Cardiac muscle cell (in vitro differentiated cells and primary cell): ENCODE data around the gene TEX26. TPM values are rescaled to one million over a fixed set of nuclear protein-coding genes. Genes with fewer than 3 reads are reported as not detected.

ENCODE experiments used
- DNase-seq, 2 donors: peaks; one replicate each; pipeline versions ENCODE4 v3.0.0 to v3.0.0-alpha.2; 2010 to 2017; ENCODE audit warnings: low read depth in 1 of 2, low spot score in 1 of 2
- H3K27ac ChIP-seq: fragments of 200-600 bp; sonication (generic); 2 replicates; pipeline ENCODE4 v1.5.1; 2016
- H3K27me3 ChIP-seq: fragments of 200-600 bp; sonication (generic); 2 replicates; pipeline ENCODE4 v1.6.0; 2016; ENCODE audit warnings: control low read depth
- H3K36me3 ChIP-seq: fragments of 200-600 bp; sonication (generic); 2 replicates; pipeline ENCODE4 v1.5.1; 2016; ENCODE audit warnings: control low read depth
- H3K4me1 ChIP-seq: fragments of 200-600 bp; sonication (generic); 2 replicates; pipeline ENCODE4 v1.8.1; 2017; ENCODE audit warnings: low read depth, mild to moderate bottlenecking, mixed run types
- H3K4me3 ChIP-seq: fragments of 200-600 bp; sonication (generic); 2 replicates; pipeline ENCODE4 v1.5.1; 2016; ENCODE audit warnings: mild to moderate bottlenecking
- H3K9me3 ChIP-seq: fragments of 200-600 bp; sonication (generic); 2 replicates; pipeline ENCODE4 v1.5.1; 2017; ENCODE audit warnings: low read depth, mild to moderate bottlenecking, control low read depth
- polyA plus RNA-seq: library from polyadenylated mRNA; unstranded; fragments of >200 nt; fragmentation: Nextera tagmentation; extraction: Ambion mirVana; gene quantifications from 2 replicates; pipeline ENCODE4 v1.2.1, GENCODE V29; 2016
- total RNA-seq: library from RNA; depleted of rRNA; stranded (reverse); fragments of >200 nt; gene quantifications from 2 replicates; pipeline ENCODE4 v1.2.3, GENCODE V29; 2016
- TF ChIP-seq, protein P1 (sequence below): IDR thresholded peaks from 2 replicates; pipeline ENCODE4 v1.5.1; 2012; ENCODE audit warnings: low read depth, mild to moderate bottlenecking, low read length

The TEX26 gene
- total and polyA plus RNA-seq, 2 experiments from 2014 or later: not detected

DNA sequence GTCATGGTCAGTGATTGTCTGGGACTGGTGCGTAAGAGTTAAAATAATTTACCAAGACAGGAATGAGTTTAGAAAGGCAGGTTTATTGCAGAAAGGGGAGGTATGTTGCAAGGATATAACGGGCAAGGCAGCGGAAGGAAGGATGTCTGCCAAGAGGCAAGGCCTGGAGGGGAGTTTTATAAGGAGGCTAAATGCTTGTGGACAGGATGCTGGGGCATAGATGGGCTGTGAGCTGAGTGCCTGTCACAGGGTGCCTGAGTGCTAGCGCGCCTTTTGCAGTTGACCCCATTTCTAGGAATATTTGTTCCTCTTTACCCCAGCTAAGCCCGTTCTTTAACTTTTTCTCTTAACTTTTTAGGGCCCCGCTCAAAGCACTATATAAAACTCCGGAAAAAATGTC lies 58.7 kb downstream of the TEX26 start:
- Histone ChIP-seq H3K36me3 (no peaks in the 10 kb centered on the region), H3K4me3 (no peak overlapping the region), H3K4me1 (no peaks in the 10 kb centered on the region), H3K27ac (no peak overlapping the region), H3K27me3 (peaks cover 5% of the 10 kb centered on the region), H3K9me3 (no peaks in the 10 kb centered on the region)
- DNase-seq: no peak
- TF ChIP-seq, protein P1, sequence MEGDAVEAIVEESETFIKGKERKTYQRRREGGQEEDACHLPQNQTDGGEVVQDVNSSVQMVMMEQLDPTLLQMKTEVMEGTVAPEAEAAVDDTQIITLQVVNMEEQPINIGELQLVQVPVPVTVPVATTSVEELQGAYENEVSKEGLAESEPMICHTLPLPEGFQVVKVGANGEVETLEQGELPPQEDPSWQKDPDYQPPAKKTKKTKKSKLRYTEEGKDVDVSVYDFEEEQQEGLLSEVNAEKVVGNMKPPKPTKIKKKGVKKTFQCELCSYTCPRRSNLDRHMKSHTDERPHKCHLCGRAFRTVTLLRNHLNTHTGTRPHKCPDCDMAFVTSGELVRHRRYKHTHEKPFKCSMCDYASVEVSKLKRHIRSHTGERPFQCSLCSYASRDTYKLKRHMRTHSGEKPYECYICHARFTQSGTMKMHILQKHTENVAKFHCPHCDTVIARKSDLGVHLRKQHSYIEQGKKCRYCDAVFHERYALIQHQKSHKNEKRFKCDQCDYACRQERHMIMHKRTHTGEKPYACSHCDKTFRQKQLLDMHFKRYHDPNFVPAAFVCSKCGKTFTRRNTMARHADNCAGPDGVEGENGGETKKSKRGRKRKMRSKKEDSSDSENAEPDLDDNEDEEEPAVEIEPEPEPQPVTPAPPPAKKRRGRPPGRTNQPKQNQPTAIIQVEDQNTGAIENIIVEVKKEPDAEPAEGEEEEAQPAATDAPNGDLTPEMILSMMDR: no peak

DNA sequence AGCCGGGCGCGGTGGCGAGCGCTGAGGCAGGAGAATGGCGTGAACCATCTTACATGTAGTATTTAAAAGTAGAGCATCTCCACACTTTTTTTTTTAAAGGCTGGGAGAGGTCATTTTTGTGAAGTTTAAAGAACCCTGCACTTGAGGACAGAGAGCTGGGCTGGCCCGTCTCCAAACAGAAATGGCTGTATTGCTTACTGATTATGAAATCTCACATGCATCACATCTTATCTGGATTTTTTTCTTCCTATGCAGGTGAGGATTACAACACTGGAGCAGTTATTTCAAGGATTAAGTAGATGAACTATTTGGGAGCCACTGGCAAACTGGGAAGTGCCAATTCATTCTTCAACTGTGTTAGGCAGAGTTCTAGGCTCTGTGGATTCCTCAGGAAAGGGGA lies 59.5 kb downstream of the TEX26 start:
- DNase-seq: no peak
- no peak overlapping the region for H3K27ac ChIP-seq
- TF ChIP-seq, protein P1: no peak
- no peaks in the 10 kb centered on the region for H3K9me3 ChIP-seq
- H3K4me3 ChIP-seq: no peak overlapping the region
- no peaks in the 10 kb centered on the region for H3K36me3 ChIP-seq
- H3K27me3 ChIP-seq: peaks cover 5% of the 10 kb centered on the region
- peaks cover 2% of the 10 kb centered on the region for H3K4me1 ChIP-seq

DNA sequence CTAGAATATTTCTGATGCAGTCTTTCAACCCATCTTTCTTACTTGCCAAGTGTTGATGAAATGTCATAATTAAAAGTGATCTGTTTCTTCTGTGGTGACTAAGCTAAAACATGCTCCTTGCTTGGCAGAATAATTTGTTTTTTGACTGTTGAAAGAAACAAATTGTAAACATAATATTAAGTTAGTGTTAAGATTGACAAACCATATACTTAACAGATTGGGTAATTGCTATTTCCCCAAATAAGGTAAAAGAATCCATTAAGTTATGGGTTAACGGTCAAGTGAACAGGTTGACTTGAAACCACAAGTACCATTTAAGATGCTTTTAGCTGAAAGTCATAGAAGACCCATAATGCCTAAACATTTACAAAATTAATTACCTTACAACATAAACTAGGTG lies 62.9 kb downstream of the TEX26 start:
- Histone ChIP-seq H3K27me3 (peaks cover 7% of the 10 kb centered on the region), H3K4me1 (peaks cover 16% of the 10 kb centered on the region), H3K27ac (no peak overlapping the region), H3K4me3 (no peak overlapping the region), H3K9me3 (no peaks in the 10 kb centered on the region), H3K36me3 (no peaks in the 10 kb centered on the region)
- TF ChIP-seq, protein P1: no peak
- no peak for DNase-seq

DNA sequence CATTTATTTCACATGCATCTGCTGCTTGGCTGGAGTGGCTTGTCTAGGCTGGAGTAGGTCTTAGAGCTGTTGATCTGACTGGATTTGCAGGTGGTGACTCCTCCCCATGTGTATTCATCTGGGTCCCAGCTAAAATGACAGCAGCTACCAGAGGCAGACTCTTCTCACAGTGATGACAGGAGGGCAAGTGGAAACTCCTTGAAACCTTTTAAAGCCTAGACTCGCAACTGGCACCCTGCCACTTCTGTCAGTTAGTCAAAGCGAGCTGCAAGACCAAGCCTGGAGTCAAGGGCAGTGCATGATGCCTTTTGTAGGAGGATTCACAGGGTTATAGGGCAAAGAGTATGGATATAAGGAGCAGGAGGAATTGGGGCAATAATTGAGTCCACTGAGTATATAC lies 65.2 kb downstream of the TEX26 start:
- peak in 1 of 2 donors; percentile 98 for DNase-seq
- no peaks in the 10 kb centered on the region for H3K9me3 ChIP-seq
- H3K4me1 ChIP-seq: peaks cover 19% of the 10 kb centered on the region
- H3K4me3 ChIP-seq: no peak overlapping the region
- TF ChIP-seq, protein P1: no peak
- H3K27ac ChIP-seq: no peak overlapping the region
- H3K36me3 ChIP-seq: no peaks in the 10 kb centered on the region
- H3K27me3 ChIP-seq: peaks cover 8% of the 10 kb centered on the region

DNA sequence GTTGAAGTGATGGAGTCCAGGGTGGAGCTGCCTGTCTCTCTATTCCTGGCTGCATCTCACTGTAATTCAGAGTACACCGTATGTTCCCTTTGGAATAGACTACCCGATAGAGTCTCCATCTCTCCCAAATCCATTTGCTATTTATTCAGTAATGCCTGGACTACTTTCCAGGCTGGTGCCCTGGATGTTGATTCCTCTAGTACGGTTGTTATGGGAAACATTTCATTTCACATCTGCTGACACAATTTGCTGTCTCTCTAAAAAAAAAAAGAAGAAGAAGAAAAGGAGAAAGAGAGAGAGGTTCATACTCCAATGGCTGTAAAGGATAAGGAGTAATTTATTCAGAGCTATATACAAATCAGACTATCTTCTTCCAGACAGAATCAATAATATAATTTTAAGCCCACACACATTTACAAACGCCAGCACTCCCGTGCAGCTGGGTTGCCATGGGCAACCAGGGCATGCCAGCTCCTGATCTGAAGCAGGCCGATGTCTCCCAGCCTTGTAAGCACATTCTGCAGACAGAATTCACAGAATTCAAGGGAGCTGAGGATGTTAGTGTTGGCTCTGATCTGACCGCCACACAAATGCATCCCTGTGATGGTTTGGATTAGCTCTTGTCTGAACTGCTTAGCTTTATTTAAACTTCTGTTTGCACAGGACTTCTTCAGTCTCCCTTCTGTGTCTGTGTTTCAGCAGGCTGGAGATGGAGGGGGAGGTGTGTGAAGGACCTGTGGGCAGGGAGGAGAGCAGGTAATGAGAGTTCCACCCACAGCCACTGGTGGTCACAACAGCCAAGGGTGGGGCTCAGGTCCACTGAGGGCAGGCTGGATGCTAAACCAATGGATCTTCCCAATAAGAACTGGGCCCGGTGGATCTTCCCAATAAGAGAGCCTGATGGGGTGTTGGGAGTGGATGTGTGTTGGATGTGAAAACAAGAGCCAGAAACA lies 66.0 kb downstream of the TEX26 start:
- DNase-seq: peak; percentile 32 to 50
- Histone ChIP-seq H3K27ac (no peak overlapping the region), H3K9me3 (no peaks in the 10 kb centered on the region), H3K4me3 (no peak overlapping the region), H3K27me3 (peaks cover 8% of the 10 kb centered on the region), H3K36me3 (no peaks in the 10 kb centered on the region), H3K4me1 (peaks cover 19% of the 10 kb centered on the region)
- TF ChIP-seq, protein P1: no peak
